Measurements from ENCODE around the gene COPE. TPM values are rescaled to one million over a fixed set of nuclear protein-coding genes. Genes with fewer than 3 reads are reported as not detected.

Gene COPE
- total and polyA plus RNA-seq, 2 of the 8 experiments (the other 6 are each of a cell fraction or from before 2014, with no cell fraction given) = 178 to 356 TPM

DNA sequence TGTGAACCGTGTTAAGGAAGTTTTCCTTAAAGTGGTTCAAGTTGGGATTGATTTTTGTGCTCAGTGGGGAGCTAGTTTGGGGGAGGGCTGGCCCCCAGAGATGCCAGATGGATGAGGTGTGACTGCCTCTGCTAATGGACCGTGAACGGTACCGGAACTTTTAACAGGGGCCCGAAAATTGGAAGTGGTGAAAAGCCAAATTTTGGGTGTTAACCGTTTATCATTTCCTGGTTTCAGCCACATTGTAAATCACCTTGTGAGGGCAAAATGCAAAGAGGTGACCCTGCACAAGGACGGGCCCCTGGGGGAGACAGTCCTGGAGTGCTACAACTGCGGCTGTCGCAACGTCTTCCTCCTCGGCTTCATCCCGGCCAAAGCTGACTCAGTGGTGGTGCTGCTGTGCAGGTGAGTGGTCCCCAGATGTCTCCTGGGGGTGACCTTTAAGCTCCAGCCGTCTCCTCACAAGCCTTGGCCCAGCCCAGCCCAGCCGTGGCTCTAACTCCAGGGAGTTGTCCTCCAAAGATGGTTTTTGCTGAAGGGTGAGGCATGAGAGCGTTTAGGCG, 69.3 kb downstream of the COPE start:
- Histone ChIP-seq H3K27me3 (replicated peaks in 1 of 4; ENCODE audit: control insufficient read depth in 3 of 4, extremely low read depth in 1 of 4, insufficient read depth in 3 of 4, low read length in 3 of 4) (no peaks in the 10 kb centered on the region), H3K4me2 (ENCODE audit: insufficient read depth in 1 of 2, low read depth in 2 of 2, low read length in 2 of 2) (no peak overlapping the region), H4K8ac (ENCODE audit: extremely low read depth, insufficient read depth, low read length) (no peak overlapping the region), H4K91ac (replicated peaks; ENCODE audit: insufficient read length, low read length) (no peak overlapping the region), H3K18ac (ENCODE audit: extremely low read depth, low read length) (no peak overlapping the region), H2BK20ac (ENCODE audit: low read length) (no peak overlapping the region), H4K5ac (ENCODE audit: insufficient read length, low read depth, low read length) (no peak overlapping the region), H3K9me3 (ENCODE audit: insufficient read depth in 2 of 2, low read depth in 1 of 2, low read length in 1 of 2) (no peaks in the 10 kb centered on the region), H3K14ac (ENCODE audit: insufficient read length) (no peak overlapping the region), H2BK12ac (ENCODE audit: low read depth, low read length) (no peak overlapping the region), H3K4ac (replicated peaks; ENCODE audit: insufficient read length, low read depth, low read length) (no peak overlapping the region), H3K4me3 (ENCODE audit: extremely low read depth in 1 of 4, insufficient read depth in 2 of 4, low read depth in 3 of 4, low read length in 4 of 4) (no peak overlapping the region), H3K79me2 (ENCODE audit: control insufficient read depth in 1 of 2, insufficient read depth in 2 of 2, low read length in 2 of 2) (peaks cover 0 to 36% of the 10 kb centered on the region in 2 experiments; a peak in 2 of 4 replicates), H3K79me1 (ENCODE audit: low read depth, low read length) (peaks cover 8% of the 10 kb centered on the region; the same call in 1 of the 2 replicates), H3K9ac (replicated peaks in 1 of 4; ENCODE audit: extremely low read depth in 1 of 4, low read depth in 3 of 4, low read length in 3 of 4) (no peak overlapping the region), H2BK120ac (replicated peaks; ENCODE audit: low read depth, low read length) (no peak overlapping the region), H2AFZ (ENCODE audit: low read length) (no peak overlapping the region), H2BK5ac (ENCODE audit: low read depth, low read length) (no peak overlapping the region; the same call in 1 of the 2 replicates), H3K23me2 (ENCODE audit: low read depth, low read length) (no peaks in the 10 kb centered on the region), H4K20me1 (replicated peaks in 1 of 2; ENCODE audit: control insufficient read depth in 1 of 2, insufficient read depth in 2 of 2, low read length in 2 of 2) (peaks cover 34 to 43% of the 10 kb centered on the region in 2 experiments), H3K4me1 (replicated peaks in 1 of 4; ENCODE audit: control insufficient read depth in 3 of 4, insufficient read depth in 4 of 4, low read length in 3 of 4) (no peaks in the 10 kb centered on the region), H2BK15ac (ENCODE audit: low read length) (no peak overlapping the region), H3K36me3 (ENCODE audit: control insufficient read depth in 2 of 4, insufficient read depth in 4 of 4, low read length in 3 of 4) (peaks cover 26 to 45% (median 40%) of the 10 kb centered on the region in 4 experiments), H3K56ac (replicated peaks; ENCODE audit: insufficient read length, low read depth, low read length) (no peak overlapping the region), H2AK5ac (ENCODE audit: low read depth, low read length) (no peak overlapping the region), H3K23ac (ENCODE audit: insufficient read length) (no peak overlapping the region), H3K27ac (ENCODE audit: low read depth, low read length) (no peak overlapping the region)
- 93% methylated on average over 15 of the region's 16 CpGs; no CpG with 5 or more reads in 1 of the 2 experiments for WGBS, 2 experiments (ENCODE audit: extremely low coverage in 1 of 2, insufficient coverage in 1 of 2, insufficient read length in 1 of 2, insufficient replicate concordance in 2 of 2, low coverage in 1 of 2, low lambda C conversion rate in 2 of 2, missing lambda C conversion rate in 1 of 2)
- ChIA-PET POLR2A (ENCODE audit: partially characterized antibody) (no interaction called here), CTCF (ENCODE audit: partially characterized antibody) (interaction anchor here (1.0 to 19.5 kb wide), 4 partner anchors 11 to 150 kb away, joined by 4 to 247 read pairs (median 106); partner anchors contain the start of gene UPF1)
- FAIRE-seq (no peak), DNase-seq (ENCODE audit: low read depth in 1 of 2, low spot score in 2 of 2) (no peak)
- TF ChIP-seq HDAC2 (IDR thresholded peaks at IDR 0.05; ENCODE audit: borderline replicate concordance in 1 of 2, low read depth in 2 of 2, low read length in 2 of 2) = no peak
- TF ChIP-seq POLR2AphosphoS5 (IDR thresholded peaks at IDR 0.05; ENCODE audit: low read depth, low read length) = no peak
- TF ChIP-seq SP1 (IDR thresholded peaks at IDR 0.05; ENCODE audit: low read depth, low read length) = no peak
- no peak for TF ChIP-seq RXRA (IDR thresholded peaks at IDR 0.05; ENCODE audit: insufficient read depth, low read depth, low read length)
- no peak for TF ChIP-seq MAFK (IDR thresholded peaks at IDR 0.05; ENCODE audit: low read depth, low read length)
